NCI-H1694 (cell line): ENCODE measurements around the gene STXBP5.

Source experiments
- DNase-seq: peaks from one replicate; lab custom pipeline; 2025; lab: John Stamatoyannopoulos, UW

The STXBP5 gene

GRCh38 chr6:147211349-147211748, 7.1 kb downstream of the STXBP5 start:
- DNase-seq = no peak

DNA sequence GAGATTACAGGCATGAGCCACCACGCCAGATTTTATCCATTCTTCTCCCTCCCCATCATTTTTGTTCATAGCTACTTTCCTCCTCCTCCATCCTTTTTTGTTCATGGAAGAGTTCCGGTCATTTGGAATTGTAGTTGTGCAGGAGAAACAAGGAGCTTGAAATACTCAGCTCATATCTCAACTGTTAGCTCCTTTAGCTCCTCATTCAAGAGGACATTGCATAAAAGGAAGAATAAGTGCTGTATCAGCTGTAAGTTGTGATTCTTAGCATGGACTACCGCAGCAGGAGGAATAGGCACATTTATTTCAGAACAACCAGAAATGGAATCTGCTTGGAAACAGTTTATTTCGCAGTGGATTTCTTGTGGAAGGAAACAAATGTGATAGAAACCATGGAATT, 7.6 kb downstream of the STXBP5 start:
- DNase-seq = no peak

DNA sequence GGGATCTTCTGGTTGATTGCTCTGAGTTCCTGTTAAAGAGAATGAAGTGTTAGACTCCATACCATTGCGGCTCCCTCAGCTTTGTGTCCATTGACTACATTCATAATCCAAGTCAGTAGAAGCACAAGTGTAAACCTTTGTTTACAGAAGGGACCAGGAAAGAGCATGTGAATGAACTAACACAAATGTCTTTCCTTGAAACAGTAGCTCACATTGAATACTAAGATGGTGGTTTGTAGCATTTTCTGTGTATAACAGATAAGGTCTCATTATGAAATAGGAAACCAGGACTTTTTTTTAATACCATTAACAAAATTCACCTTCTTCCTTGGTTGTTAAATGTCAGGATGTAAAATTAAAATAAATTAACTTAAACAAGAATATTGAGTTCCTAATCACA, 8.4 kb downstream of the STXBP5 start:
- no peak for DNase-seq

DNA sequence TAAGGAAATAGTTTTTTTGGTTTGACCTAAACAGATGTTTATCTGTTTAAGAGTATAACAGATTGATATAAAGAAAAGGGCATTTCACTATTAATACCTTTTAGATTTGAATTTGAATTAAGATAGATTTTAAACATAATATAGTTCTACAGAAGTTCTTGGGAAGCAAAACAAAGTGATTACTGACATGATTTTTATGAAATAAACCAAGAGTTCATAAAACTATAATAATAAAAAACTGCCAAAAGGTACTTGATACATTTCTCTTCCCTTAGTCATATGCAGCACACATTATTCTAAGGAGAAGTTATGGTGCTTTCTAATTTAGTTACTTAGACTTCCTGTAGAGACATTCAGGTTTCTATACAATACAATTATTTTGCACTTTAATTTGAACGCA, 9.6 kb downstream of the STXBP5 start:
- DNase-seq = no peak

GRCh38 chr6:147214248-147215227, 10.3 kb downstream of the STXBP5 start:
- DNase-seq = no peak

DNA sequence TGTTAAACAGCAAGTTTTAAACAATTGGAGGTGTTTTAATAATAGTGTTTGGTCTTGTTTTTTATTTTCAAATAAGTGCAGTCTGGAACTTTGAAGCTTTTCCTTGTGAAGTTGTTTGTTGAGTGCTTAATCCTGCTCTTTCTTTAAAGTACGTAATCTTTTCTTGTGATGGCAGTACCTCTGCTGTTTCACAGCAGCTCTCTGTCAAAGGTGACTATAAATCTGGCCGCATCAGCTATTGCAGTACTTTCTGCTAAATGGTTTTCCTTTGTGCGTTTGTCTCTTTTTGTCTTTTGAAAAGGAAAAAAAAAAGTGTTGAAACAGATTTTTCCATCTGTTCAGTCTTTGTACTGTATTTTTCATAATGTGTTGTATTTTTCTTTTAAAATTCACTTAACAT, 12.7 kb downstream of the STXBP5 start:
- DNase-seq = no peak

DNA sequence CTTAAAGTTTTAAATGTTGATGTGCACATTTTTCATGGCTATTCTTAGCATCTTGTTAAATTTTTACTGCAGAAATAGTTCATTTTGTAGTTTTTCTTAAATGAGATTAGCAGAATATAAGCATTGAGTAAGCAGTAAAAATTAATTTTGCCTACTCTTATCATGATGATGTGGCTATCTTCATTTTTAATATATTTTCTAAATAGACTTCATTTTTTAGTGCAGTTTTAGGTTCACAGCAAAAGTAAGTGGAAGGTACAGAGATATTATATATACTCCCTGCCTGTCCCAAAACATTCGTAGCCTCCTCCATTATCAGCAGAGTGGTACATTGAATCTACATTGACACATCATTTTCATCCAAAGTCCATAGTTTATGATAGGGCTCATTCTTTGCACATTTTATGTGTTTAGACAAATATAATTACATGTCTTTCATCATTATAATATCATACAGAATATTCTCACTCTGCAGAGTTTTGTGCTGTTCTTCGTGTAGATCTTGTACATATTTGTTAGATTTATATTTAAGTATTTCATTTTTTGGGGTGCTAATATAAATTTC, 13.7 kb downstream of the STXBP5 start:
- DNase-seq = no peak

- no peak for DNase-seq
Measured at GRCh38 chr6:147218797-147219196, 14.6 kb downstream of the STXBP5 start.

DNA sequence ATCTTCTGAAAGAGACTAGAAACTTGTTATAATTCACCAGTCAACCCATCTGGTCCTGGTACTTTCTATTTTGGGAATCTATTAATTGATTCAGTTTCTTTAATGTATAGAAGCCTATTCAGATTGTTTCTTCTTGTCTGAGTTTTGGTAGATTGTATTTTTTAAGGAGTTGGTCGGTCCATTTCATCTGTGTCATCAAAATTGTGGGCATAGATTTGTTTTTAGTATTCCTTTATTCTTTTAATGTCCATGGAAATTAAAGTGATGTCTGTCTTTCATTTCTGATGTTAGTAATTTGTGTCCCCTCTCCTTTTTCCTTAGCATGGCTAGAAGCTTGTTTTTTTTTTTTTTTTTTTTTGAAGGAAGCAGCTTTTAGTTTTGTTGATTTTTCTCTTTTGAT, 15.2 kb downstream of the STXBP5 start:
- DNase-seq = no peak

DNA sequence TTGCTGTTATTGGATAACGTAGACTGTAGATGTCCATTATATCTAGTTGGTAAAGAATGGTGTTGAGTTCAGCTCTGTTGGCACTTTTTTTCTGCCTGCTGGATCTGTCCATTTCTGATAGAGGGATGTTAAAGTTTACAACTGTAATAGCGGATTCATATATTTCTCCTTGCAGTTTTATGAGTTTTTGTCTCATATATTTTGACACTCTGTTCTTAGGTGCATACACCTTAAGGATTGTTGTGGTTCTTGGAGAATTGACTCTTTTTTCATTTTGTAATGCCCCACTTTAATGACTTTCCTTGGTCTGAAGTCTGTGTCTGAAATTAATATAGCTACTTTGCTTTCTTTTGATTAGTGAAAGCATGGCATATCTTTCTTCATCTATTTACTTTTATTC, 16.1 kb downstream of the STXBP5 start:
- no peak for DNase-seq

- no peak for DNase-seq
Measured at GRCh38 chr6:147221739-147222138, 17.5 kb downstream of the STXBP5 start.

GRCh38 chr6:147222160-147222838, 18.1 kb downstream of the STXBP5 start:
- no peak for DNase-seq

DNA sequence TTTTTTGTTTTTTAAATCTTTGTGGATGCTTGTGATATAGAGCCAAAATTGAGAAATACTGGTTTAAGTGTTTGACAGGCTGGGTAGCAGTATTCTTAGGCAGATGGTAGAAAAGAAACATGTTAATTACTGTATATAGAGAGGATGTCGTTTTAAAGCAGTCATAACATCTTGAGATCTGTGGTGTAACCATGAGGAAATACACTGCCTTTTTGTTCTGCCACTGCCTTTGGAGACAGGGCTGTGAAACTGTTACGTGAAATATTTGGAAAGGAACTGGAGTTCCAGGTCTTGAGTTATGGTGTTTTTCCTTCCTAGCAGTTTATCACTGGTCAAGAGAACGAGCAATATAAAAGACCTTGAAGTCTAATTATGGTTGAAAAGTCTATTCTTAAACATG, 19.5 kb downstream of the STXBP5 start:
- DNase-seq = no peak

GRCh38 chr6:147226163-147226724, 22.0 kb downstream of the STXBP5 start:
- no peak for DNase-seq

- no peak for DNase-seq
Measured at GRCh38 chr6:147226877-147227276, 22.7 kb downstream of the STXBP5 start.

DNA sequence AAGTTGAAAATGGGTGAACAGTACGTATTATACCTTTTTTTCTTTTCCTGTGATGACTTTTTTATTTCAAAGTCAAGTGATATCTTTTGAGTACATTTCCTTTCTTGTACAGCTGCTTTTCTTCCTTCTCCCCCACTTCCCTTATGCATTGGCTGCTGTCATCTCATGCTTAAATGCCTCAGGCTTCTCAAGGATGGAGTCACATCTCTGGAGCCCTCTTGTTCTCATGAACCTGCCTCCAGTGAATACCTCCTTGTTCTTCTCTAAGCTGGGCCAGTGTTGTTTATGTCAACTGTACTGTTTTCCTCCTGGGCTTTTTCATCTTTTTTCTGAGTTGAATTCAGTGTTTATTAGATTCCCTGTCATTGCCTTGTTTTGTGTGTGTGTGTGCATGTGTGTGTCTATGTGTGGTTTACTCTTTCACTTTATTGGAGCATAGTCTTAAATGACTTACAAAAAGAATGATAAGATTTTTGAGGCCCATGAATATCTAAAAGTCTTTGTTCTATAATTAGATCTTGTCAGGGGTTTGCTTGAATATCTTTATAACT, 23.6 kb downstream of the STXBP5 start:
- DNase-seq = no peak

- no peak for DNase-seq
Measured at GRCh38 chr6:147231589-147231988, 27.4 kb downstream of the STXBP5 start.

DNA sequence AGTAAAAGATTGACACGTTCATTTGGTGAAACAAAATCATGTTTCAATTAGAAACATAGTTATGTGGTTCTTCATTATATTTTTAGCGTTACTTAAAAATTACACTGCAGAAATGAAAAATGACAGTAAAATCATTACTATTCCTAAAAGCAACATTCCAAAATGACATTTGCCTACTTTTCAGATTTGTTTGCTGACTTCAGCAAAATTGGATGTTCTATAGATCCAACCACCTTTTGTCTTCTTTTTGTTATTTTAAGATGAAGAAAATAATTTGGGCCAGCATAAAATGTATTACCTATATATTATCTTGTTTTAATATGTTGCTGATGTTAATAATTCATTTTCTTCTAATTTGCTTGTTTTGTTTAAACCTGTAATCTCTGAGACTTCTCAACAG, 30.5 kb downstream of the STXBP5 start:
- DNase-seq = no peak

DNA sequence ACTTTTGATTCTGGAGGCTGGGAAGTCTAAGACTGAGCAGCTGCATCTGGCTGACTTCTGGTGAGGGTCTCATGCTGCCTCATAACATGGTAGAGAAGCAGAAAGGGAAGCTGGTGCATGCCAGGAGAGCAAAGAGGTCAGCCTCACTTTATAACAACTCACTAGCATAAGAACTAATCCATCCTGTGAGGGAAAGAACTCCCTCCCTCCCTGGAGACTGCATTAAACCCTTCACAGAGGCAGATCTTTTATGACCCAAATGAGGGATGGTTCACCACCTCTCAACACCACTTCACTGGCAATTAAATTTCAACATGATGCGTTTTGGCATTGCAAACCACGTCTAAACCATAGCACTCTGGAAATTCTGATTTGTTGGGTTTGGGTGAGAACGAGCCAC, 33.9 kb downstream of the STXBP5 start:
- no peak for DNase-seq

- DNase-seq = no peak
Measured at GRCh38 chr6:147238906-147239305, 34.7 kb downstream of the STXBP5 start.

DNA sequence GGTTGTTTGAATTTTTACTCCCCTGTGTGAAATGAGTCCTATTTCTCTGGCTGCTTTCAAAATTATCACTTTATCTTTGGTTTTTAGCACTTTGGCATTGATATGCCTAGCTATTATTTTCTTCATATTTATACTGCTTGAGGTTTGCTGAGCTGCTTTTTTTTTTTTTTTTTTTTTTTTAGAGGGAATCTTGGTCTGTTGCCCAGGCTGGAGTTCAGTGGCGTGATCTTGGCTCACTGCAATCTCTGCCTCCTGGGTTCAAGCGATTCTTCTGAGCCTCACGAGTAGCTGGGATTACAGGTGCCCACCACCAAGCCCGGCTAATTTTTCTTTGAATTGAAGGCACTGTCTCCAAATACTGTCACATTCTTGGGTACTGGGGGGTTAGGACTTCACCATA, 40.6 kb downstream of the STXBP5 start:
- no peak for DNase-seq

- no peak for DNase-seq
Measured at GRCh38 chr6:147245693-147246092, 41.5 kb downstream of the STXBP5 start.
